Keratinocyte (primary cell): Measurements from ENCODE around the gene FIZ1. TPM values are rescaled to one million over a fixed set of nuclear protein-coding genes. Genes with fewer than 3 reads are reported as not detected.

Source experiments
- DNase-seq: peaks from one replicate; pipeline ENCODE4 v3.0.0-alpha.2; 2011; ENCODE audit warnings: low read depth, missing footprints, low spot score
- FAIRE-seq: peaks from 2 replicates; lab custom pipeline; 2011; peaks lifted over from hg19 to GRCh38; lab: Jason Lieb, UNC
- H2AFZ ChIP-seq: 2 replicates; pipeline ENCODE4 v1.6.0; 2012; ENCODE audit warnings: low read length, control low read depth, inconsistent platforms; ENCODE audit not compliant: control insufficient read depth
- H3K27ac ChIP-seq: 2 replicates; pipeline ENCODE4 v1.5.1; 2011; ENCODE audit warnings: low read length; ENCODE audit not compliant: control insufficient read depth, insufficient read depth
- H3K27me3 ChIP-seq: 3 replicates; pipeline ENCODE4 v1.6.0; 2011; ENCODE audit warnings: low read length; ENCODE audit not compliant: control insufficient read depth, insufficient read depth; ENCODE audit errors: extremely low read depth
- H3K36me3 ChIP-seq, 2 experiments: 2 replicates in 1 of 2; 3 replicates in 1 of 2; pipeline ENCODE4 v1.5.1; 2011; ENCODE audit warnings: low read length in 2 of 2, mild to moderate bottlenecking in 1 of 2; ENCODE audit not compliant: control insufficient read depth in 2 of 2, insufficient read depth in 2 of 2; ENCODE audit errors: extremely low read depth in 1 of 2
- H3K4me1 ChIP-seq: 3 replicates; pipeline ENCODE4 v1.5.1; 2011; ENCODE audit warnings: low read length; ENCODE audit not compliant: control insufficient read depth, insufficient read depth; ENCODE audit errors: extremely low read depth
- H3K4me2 ChIP-seq: 3 replicates; pipeline ENCODE4 v1.6.0; 2011; ENCODE audit warnings: low read depth, low read length; ENCODE audit not compliant: control insufficient read depth, insufficient read depth; ENCODE audit errors: extremely low read depth
- H3K4me3 ChIP-seq, 3 experiments: fragments of 200-600 bp in 1 of 3; sonication (generic) in 1 of 3; 2 replicates in 2 of 3; 3 replicates in 1 of 3; pipeline ENCODE4 v1.5.1; 2011 to 2016; ENCODE audit warnings: low read length in 3 of 3, mild to moderate bottlenecking in 3 of 3, control low read depth in 2 of 3, inconsistent platforms in 1 of 3, low read depth in 1 of 3, mixed read lengths in 1 of 3, mixed run types in 1 of 3, moderate library complexity in 1 of 3; ENCODE audit not compliant: control insufficient read depth in 2 of 3, insufficient read depth in 2 of 3; ENCODE audit errors: extremely low read depth in 1 of 3
- H3K79me2 ChIP-seq: 2 replicates; pipeline ENCODE4 v1.6.0; 2012; ENCODE audit warnings: low read length; ENCODE audit not compliant: control insufficient read depth, insufficient read depth
- H3K9ac ChIP-seq: 3 replicates; pipeline ENCODE4 v1.6.0; 2011; ENCODE audit warnings: low read length; ENCODE audit not compliant: control insufficient read depth, insufficient read depth; ENCODE audit errors: extremely low read depth
- H3K9me1 ChIP-seq: 3 replicates; pipeline ENCODE4 v1.6.0; 2011; ENCODE audit warnings: low read length; ENCODE audit not compliant: control insufficient read depth, insufficient read depth; ENCODE audit errors: extremely low read depth
- H3K9me3 ChIP-seq: 2 replicates; pipeline ENCODE4 v1.5.1; 2012; ENCODE audit warnings: low read depth, low read length; ENCODE audit not compliant: control insufficient read depth
- H4K20me1 ChIP-seq: 3 replicates; pipeline ENCODE4 v1.6.0; 2011; ENCODE audit warnings: low read length; ENCODE audit not compliant: control insufficient read depth, insufficient read depth; ENCODE audit errors: extremely low read depth
- EZH2 ChIP-seq: IDR thresholded peaks from one replicate; pipeline ENCODE4 v1.6.1; 2012; ENCODE audit warnings: inconsistent platforms, mild to moderate bottlenecking, low read length, moderate library complexity
- dilution Hi-C: fragments of 300-500 bp; cut with MboI; formaldehyde crosslinking; loops from one replicate; pipeline ENCODE4 v1.7.0; 2020; ENCODE audit warnings: low sequenced_read_pairs; ENCODE audit not compliant: extremely low pct_ligation_motif_present
- polyA plus RNA-seq, 5 experiments: library from polyadenylated mRNA; depleted of rRNA in 3 of 5; stranded (reverse) in 3 of 5; stranded (forward) in 1 of 5; unstranded in 1 of 5; fragments of >200 nt; gene quantifications; 1 replicate in 1 of 5; 2 replicates in 3 of 5; 3 replicates in 1 of 5; pipeline versions ENCODE4 v1.2.1 to v1.2.3, GENCODE V29; 2011 to 2012; ENCODE audit warnings: missing spikeins in 2 of 5, low read depth in 1 of 5, low replicate concordance in 1 of 5
- TF ChIP-seq, protein P1 (sequence below), 3 experiments: IDR thresholded peaks in 1 of 3; conservative IDR thresholded peaks in 1 of 3; optimal IDR thresholded peaks in 1 of 3; 2 replicates in 2 of 3; 3 replicates in 1 of 3; pipeline versions ENCODE3 to v1.5.1; 2011; ENCODE audit warnings: low read length in 3 of 3, mild to moderate bottlenecking in 3 of 3, moderate library complexity in 2 of 3, control low read depth in 1 of 3, inconsistent platforms in 1 of 3; ENCODE audit not compliant: insufficient read depth in 2 of 3; ENCODE audit errors: extremely low read depth in 1 of 3

The FIZ1 gene
- polyA plus RNA-seq, 1 donor (not counting 4 experiments of a cell fraction or from before 2014, with no cell fraction given): 2.7 TPM

DNA sequence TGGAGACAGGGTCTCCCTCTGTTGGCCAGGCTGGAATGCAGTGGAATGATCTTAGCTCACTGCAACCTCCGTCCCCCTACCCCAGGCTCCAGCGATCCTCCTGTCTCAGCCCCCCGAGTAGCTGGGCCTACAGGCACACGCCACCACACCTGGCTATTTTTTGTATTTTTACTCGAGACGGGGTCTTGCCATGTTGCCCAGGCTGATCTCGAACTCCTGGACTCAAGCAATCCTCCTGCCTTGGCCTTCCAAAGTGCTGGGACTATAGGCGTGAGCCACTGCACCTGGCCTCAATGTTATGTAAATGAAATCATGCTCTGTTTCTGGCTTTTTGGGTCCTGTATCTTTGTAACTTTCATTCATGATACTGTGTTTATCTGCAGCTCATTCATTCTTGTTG lies 10.6 kb downstream of the FIZ1 start:
- H3K4me1 ChIP-seq: peaks cover 14% of the 10 kb centered on the region
- H3K27ac ChIP-seq: no peak overlapping the region
- no peaks in the 10 kb centered on the region for H3K79me2 ChIP-seq
- H3K27me3 ChIP-seq: peaks cover 4% of the 10 kb centered on the region
- FAIRE-seq (no peak), DNase-seq (no peak)
- no peaks in the 10 kb centered on the region for H3K9me1 ChIP-seq
- H3K4me2 ChIP-seq: no peak overlapping the region
- TF ChIP-seq, protein P1, sequence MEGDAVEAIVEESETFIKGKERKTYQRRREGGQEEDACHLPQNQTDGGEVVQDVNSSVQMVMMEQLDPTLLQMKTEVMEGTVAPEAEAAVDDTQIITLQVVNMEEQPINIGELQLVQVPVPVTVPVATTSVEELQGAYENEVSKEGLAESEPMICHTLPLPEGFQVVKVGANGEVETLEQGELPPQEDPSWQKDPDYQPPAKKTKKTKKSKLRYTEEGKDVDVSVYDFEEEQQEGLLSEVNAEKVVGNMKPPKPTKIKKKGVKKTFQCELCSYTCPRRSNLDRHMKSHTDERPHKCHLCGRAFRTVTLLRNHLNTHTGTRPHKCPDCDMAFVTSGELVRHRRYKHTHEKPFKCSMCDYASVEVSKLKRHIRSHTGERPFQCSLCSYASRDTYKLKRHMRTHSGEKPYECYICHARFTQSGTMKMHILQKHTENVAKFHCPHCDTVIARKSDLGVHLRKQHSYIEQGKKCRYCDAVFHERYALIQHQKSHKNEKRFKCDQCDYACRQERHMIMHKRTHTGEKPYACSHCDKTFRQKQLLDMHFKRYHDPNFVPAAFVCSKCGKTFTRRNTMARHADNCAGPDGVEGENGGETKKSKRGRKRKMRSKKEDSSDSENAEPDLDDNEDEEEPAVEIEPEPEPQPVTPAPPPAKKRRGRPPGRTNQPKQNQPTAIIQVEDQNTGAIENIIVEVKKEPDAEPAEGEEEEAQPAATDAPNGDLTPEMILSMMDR (optimal IDR thresholded peaks at IDR 0.05 in 1 of 3, IDR thresholded peaks at IDR 0.05 in 1 of 3, conservative IDR thresholded peaks at IDR 0.05 in 1 of 3; ENCODE audit: extremely low read depth in 1 of 3, insufficient read depth in 2 of 3, low read length in 3 of 3): no peak
- no peak for TF ChIP-seq EZH2
- dilution Hi-C loops: no loop called here
- H4K20me1 ChIP-seq: no peaks in the 10 kb centered on the region
- no peaks in the 10 kb centered on the region for H3K9me3 ChIP-seq
- peaks cover 0 to 5% of the 10 kb centered on the region in 2 experiments for H3K36me3 ChIP-seq
- H3K9ac ChIP-seq: no peak overlapping the region
- no peak overlapping the region for H3K4me3 ChIP-seq
- H2AFZ ChIP-seq: no peak overlapping the region

DNA sequence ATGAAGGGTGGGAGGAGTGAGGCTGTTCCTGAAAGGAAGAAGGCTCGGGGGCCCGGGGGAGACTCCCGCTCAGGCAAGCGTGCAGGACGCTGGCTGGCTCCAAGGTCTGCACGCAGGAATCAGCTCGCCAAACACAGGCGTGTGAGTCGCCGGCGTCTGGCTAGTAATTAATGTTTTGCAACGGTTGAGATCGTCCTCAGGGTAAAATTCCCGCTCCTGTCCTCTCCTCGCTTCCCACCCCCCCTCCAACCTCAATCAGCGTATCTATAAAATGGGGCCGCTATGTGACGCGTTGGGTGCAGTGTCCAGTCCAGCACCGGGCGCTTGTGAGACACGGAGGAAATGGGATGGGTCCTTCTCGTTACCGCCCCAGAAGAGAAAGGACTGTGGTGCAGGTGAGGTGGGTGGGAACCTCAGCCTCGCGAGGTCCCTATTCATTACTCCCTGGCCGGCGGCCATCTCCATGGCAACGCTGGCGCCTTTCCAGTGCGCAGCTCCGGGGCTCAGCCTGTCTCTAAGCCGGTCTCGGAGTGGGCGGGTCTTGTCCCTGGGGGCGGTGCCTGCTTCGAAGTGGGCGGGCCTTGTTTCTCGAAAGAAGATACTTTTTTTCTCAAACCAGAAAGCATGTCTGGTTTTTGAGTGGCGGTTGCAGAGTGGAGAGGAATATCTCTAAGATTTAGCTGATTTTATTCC lies 12.2 kb downstream of the FIZ1 start:
- Histone ChIP-seq H3K27ac (no peak overlapping the region), H3K36me3 (peaks cover 0 to 3% of the 10 kb centered on the region in 2 experiments)

More for the DNA sequence above, 12.2 kb downstream of the FIZ1 start:
- peaks cover 4% of the 10 kb centered on the region for H3K27me3 ChIP-seq
- H3K4me1 ChIP-seq: peaks cover 14% of the 10 kb centered on the region
- TF ChIP-seq, protein P1 (optimal IDR thresholded peaks at IDR 0.05 in 1 of 3, IDR thresholded peaks at IDR 0.05 in 1 of 3, conservative IDR thresholded peaks at IDR 0.05 in 1 of 3; ENCODE audit: extremely low read depth in 1 of 3, insufficient read depth in 2 of 3, low read length in 3 of 3): no peak
- no peak for TF ChIP-seq EZH2
- no peaks in the 10 kb centered on the region for H3K9me1 ChIP-seq
- peak overlapping the region; percentile 67 for H2AFZ ChIP-seq
- H3K4me2 ChIP-seq: peak overlapping the region; percentile 84
- dilution Hi-C loops: no loop called here
- peak overlapping the region; percentile 35 to 63 (median 59) for H3K4me3 ChIP-seq
- DNase-seq: peak; percentile 83
- peak overlapping the region; percentile 6 for H3K9ac ChIP-seq
- H3K9me3 ChIP-seq: no peaks in the 10 kb centered on the region
- H4K20me1 ChIP-seq: no peaks in the 10 kb centered on the region
- H3K79me2 ChIP-seq: no peaks in the 10 kb centered on the region
- FAIRE-seq: peak; percentile 81
